Caco-2 (cell line): ENCODE measurements around the gene CRYGB. TPM values are rescaled to one million over a fixed set of nuclear protein-coding genes. Genes with fewer than 3 reads are reported as not detected.

Experiments
- BruUV-seq: library from RNA; stranded (reverse); fragments of 400-500 nt; replicated peaks from 2 replicates; lab custom pipeline; 2021; lab: Mats Ljungman, UMichigan
- CTCF ChIA-PET: fragments of 300-600 bp; sonication (Branson Sonifier 250); formaldehyde crosslinking; loops from one replicate; lab custom pipeline; 2022; ENCODE audit warnings: antibody characterized with exemption; lab: Charles Lee
- POLR2A ChIA-PET: fragments of 300-600 bp; sonication (Branson Sonifier 250); formaldehyde crosslinking; loops from one replicate; lab custom pipeline; 2022; ENCODE audit warnings: antibody characterized with exemption; lab: Charles Lee
- DNase-seq, 2 experiments: peaks; one replicate each; pipeline versions ENCODE4 v3.0.0 to v3.0.0-alpha.2; 2020 to 2022
- H3K27me3 ChIP-seq: replicated peaks from 2 replicates; pipeline ENCODE4 v1.6.0; 2011; ENCODE audit warnings: low read length; ENCODE audit not compliant: control insufficient read depth, insufficient read depth
- H3K36me3 ChIP-seq: 2 replicates; pipeline ENCODE4 v1.5.1; 2011; ENCODE audit warnings: low read length; ENCODE audit not compliant: control insufficient read depth, insufficient read depth
- H3K4me1 ChIP-seq: fragments of 250-450 bp; sonication (Bioruptor Pico); 2 replicates; pipeline ENCODE4 v1.5.1; 2020; ENCODE audit warnings: mild to moderate bottlenecking
- H3K4me3 ChIP-seq: 2 replicates; pipeline ENCODE4 v1.5.1; 2011; ENCODE audit warnings: low read depth, mild to moderate bottlenecking, control low read depth, low read length
- H3K9me3 ChIP-seq: fragments of 250-450 bp; sonication (Bioruptor Pico); 2 replicates; pipeline ENCODE4 v1.5.1; 2020; ENCODE audit warnings: mild to moderate bottlenecking, moderate library complexity
- H3K27ac Mint-ChIP-seq: one replicate; pipeline ENCODE4 v1.8.0; 2022; ENCODE audit warnings: mixed read lengths; ENCODE audit not compliant: unreplicated experiment
- H3K27me3 Mint-ChIP-seq: one replicate; pipeline ENCODE4 v1.8.0; 2022; ENCODE audit warnings: mixed read lengths; ENCODE audit not compliant: insufficient read depth, unreplicated experiment
- H3K36me3 Mint-ChIP-seq: one replicate; pipeline ENCODE4 v1.8.0; 2022; ENCODE audit warnings: mild to moderate bottlenecking, mixed read lengths; ENCODE audit not compliant: insufficient read depth, unreplicated experiment
- H3K4me1 Mint-ChIP-seq: one replicate; pipeline ENCODE4 v1.8.0; 2022; ENCODE audit warnings: low read depth, mixed read lengths; ENCODE audit not compliant: unreplicated experiment
- H3K4me3 Mint-ChIP-seq: one replicate; pipeline ENCODE4 v1.8.0; 2022; ENCODE audit warnings: mild to moderate bottlenecking, moderate library complexity, mixed read lengths; ENCODE audit not compliant: unreplicated experiment
- H3K9me3 Mint-ChIP-seq: one replicate; pipeline ENCODE4 v1.8.0; 2022; ENCODE audit warnings: mixed read lengths; ENCODE audit not compliant: unreplicated experiment
- intact Hi-C: fragments of 100-400 bp; cut with micrococcal nuclease; formaldehyde crosslinking; loops from one replicate; pipeline ENCODE4 v1.10.0; 2022; ENCODE audit not compliant: unreplicated experiment
- total RNA-seq: library from RNA; stranded (reverse); gene quantifications from 2 replicates; pipeline ENCODE4 v1.2.3, GENCODE V29; 2022
- TF ChIP-seq, protein P1 (sequence below), 2 experiments: fragments of 200-600 bp in 1 of 2; IDR thresholded peaks; 1 replicate in 1 of 2; 2 replicates in 1 of 2; pipeline versions ENCODE4 v1.5.1 to v1.8.0; 2011 to 2022; ENCODE audit warnings: antibody characterized with exemption in 1 of 2, control low read depth in 1 of 2, inconsistent platforms in 1 of 2, low read depth in 1 of 2, low read length in 1 of 2, mild to moderate bottlenecking in 1 of 2, moderate library complexity in 1 of 2; ENCODE audit not compliant: insufficient read depth in 1 of 2, severe bottlenecking in 1 of 2, unreplicated experiment in 1 of 2

The CRYGB gene
- total RNA-seq, 1 experiment from 2014 or later: not detected

DNA sequence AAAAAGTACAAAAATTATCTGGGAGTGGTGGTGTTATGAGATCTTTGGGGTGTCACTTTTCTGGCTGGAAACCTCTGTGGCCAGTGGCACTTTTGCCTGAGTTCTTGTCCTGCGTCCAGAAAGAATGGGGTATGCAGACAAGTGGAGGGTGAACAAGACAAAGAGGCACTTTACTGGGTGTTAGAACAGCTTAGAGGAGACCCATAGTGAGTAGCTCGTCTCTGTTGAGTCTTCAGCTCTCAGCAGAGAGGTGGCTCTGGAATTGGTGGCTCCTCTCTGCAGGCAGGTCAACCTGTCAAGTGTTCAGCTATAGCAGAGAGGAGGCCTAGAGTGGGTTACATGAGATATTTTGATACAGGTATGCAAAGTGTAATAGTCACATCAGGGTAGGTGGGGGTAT is 47.7 kb downstream of the CRYGB start:
- no peaks in the 10 kb centered on the region for H3K9me3 ChIP-seq
- BruUV-seq: no TSS peak
- ChIA-PET POLR2A (no interaction called here), CTCF (no interaction called here)
- TF ChIP-seq, protein P1, sequence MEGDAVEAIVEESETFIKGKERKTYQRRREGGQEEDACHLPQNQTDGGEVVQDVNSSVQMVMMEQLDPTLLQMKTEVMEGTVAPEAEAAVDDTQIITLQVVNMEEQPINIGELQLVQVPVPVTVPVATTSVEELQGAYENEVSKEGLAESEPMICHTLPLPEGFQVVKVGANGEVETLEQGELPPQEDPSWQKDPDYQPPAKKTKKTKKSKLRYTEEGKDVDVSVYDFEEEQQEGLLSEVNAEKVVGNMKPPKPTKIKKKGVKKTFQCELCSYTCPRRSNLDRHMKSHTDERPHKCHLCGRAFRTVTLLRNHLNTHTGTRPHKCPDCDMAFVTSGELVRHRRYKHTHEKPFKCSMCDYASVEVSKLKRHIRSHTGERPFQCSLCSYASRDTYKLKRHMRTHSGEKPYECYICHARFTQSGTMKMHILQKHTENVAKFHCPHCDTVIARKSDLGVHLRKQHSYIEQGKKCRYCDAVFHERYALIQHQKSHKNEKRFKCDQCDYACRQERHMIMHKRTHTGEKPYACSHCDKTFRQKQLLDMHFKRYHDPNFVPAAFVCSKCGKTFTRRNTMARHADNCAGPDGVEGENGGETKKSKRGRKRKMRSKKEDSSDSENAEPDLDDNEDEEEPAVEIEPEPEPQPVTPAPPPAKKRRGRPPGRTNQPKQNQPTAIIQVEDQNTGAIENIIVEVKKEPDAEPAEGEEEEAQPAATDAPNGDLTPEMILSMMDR (IDR thresholded peaks at IDR 0.05; ENCODE audit: insufficient read depth in 1 of 2, low read depth in 1 of 2, low read length in 1 of 2, severe bottlenecking in 1 of 2, unreplicated experiment in 1 of 2): no peak
- no peaks in the 10 kb centered on the region for H3K36me3 Mint-ChIP-seq
- no peak for DNase-seq
- H3K4me3 Mint-ChIP-seq: no peak overlapping the region
- H3K4me3 ChIP-seq: no peak overlapping the region
- no peaks in the 10 kb centered on the region for H3K27me3 Mint-ChIP-seq
- H3K4me1 ChIP-seq: no peaks in the 10 kb centered on the region
- H3K27ac Mint-ChIP-seq: no peak overlapping the region
- no peaks in the 10 kb centered on the region for H3K36me3 ChIP-seq
- no peaks in the 10 kb centered on the region for H3K27me3 ChIP-seq
- H3K4me1 Mint-ChIP-seq: peaks cover 14% of the 10 kb centered on the region
- no peaks in the 10 kb centered on the region for H3K9me3 Mint-ChIP-seq
- intact Hi-C loops: no loop called here

GRCh38 chr2:208097801-208098200 is 48.2 kb downstream of the CRYGB start:
- Mint-ChIP-seq H3K4me1 (peaks cover 14% of the 10 kb centered on the region), H3K4me3 (no peak overlapping the region), H3K9me3 (no peaks in the 10 kb centered on the region), H3K27ac (no peak overlapping the region), H3K27me3 (no peaks in the 10 kb centered on the region), H3K36me3 (no peaks in the 10 kb centered on the region)
- BruUV-seq: no TSS peak
- H3K36me3 ChIP-seq: no peaks in the 10 kb centered on the region
- H3K27me3 ChIP-seq: no peaks in the 10 kb centered on the region
- POLR2A ChIA-PET: no interaction called here
- TF ChIP-seq, protein P1 (IDR thresholded peaks at IDR 0.05; ENCODE audit: insufficient read depth in 1 of 2, low read depth in 1 of 2, low read length in 1 of 2, severe bottlenecking in 1 of 2, unreplicated experiment in 1 of 2): no peak
- no peaks in the 10 kb centered on the region; the same call in 1 of the 2 replicates for H3K4me1 ChIP-seq
- CTCF ChIA-PET: no interaction called here
- no peak overlapping the region for H3K4me3 ChIP-seq
- no peaks in the 10 kb centered on the region for H3K9me3 ChIP-seq
- intact Hi-C loops: no loop called here
- no peak for DNase-seq

- Histone ChIP-seq H3K4me3 (no peak overlapping the region), H3K4me1 (peaks cover 5% of the 10 kb centered on the region), H3K36me3 (no peaks in the 10 kb centered on the region), H3K9me3 (no peaks in the 10 kb centered on the region), H3K27me3 (no peaks in the 10 kb centered on the region)
- no peaks in the 10 kb centered on the region for H3K36me3 Mint-ChIP-seq
- no peak overlapping the region for H3K27ac Mint-ChIP-seq
- DNase-seq: no peak
- intact Hi-C loops: no loop called here
- ChIA-PET CTCF (interaction anchor here (0.6 kb wide), 1 partner anchor 1941 kb away, joined by 5 read pairs; no protein-coding TSS in a partner anchor), POLR2A (interaction anchor here (0.6 kb wide), 1 partner anchor 138 kb away, joined by 8 read pairs; no protein-coding TSS in a partner anchor)
- H3K4me3 Mint-ChIP-seq: no peak overlapping the region
- no peaks in the 10 kb centered on the region for H3K27me3 Mint-ChIP-seq
- peaks cover 15% of the 10 kb centered on the region for H3K4me1 Mint-ChIP-seq
- no peaks in the 10 kb centered on the region for H3K9me3 Mint-ChIP-seq
- TF ChIP-seq, protein P1 (IDR thresholded peaks at IDR 0.05; ENCODE audit: insufficient read depth in 1 of 2, low read depth in 1 of 2, low read length in 1 of 2, severe bottlenecking in 1 of 2, unreplicated experiment in 1 of 2): no peak
- BruUV-seq: no TSS peak
Observed at GRCh38 chr2:208097313-208097712, 48.6 kb downstream of the CRYGB start.
